Measurements from ENCODE around the gene PLD4. TPM values are rescaled to one million over a fixed set of nuclear protein-coding genes. Genes with fewer than 3 reads are reported as not detected.

The PLD4 gene
- polyA plus RNA-seq, 1 experiment: 0.01 TPM

- no peak overlapping the region for H3K4me3 ChIP-seq (ENCODE audit: low read depth, low read length)
- TF ChIP-seq, protein P1, sequence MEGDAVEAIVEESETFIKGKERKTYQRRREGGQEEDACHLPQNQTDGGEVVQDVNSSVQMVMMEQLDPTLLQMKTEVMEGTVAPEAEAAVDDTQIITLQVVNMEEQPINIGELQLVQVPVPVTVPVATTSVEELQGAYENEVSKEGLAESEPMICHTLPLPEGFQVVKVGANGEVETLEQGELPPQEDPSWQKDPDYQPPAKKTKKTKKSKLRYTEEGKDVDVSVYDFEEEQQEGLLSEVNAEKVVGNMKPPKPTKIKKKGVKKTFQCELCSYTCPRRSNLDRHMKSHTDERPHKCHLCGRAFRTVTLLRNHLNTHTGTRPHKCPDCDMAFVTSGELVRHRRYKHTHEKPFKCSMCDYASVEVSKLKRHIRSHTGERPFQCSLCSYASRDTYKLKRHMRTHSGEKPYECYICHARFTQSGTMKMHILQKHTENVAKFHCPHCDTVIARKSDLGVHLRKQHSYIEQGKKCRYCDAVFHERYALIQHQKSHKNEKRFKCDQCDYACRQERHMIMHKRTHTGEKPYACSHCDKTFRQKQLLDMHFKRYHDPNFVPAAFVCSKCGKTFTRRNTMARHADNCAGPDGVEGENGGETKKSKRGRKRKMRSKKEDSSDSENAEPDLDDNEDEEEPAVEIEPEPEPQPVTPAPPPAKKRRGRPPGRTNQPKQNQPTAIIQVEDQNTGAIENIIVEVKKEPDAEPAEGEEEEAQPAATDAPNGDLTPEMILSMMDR (IDR thresholded peaks at IDR 0.05; ENCODE audit: low read depth, low read length): no peak
- POLR2A ChIA-PET: interaction anchor here (1.3 kb wide), 1 partner anchor 38 kb away, joined by 3 read pairs; the partner anchor contains the start of gene CDCA4
- H3K27me3 ChIP-seq (ENCODE audit: control insufficient read depth, insufficient read depth, low read length): peaks cover 2% of the 10 kb centered on the region
- CTCF ChIA-PET: interaction anchor here (3.4 kb wide), 1 partner anchor 62 kb away, joined by 15 read pairs; no protein-coding TSS in a partner anchor
- no peak for DNase-seq (ENCODE audit: low read depth, low spot score)
- peaks cover 3% of the 10 kb centered on the region; the same call in 1 of the 2 replicates for H3K9me3 ChIP-seq (ENCODE audit: control insufficient read depth, insufficient read depth, low read length)
- H3K27ac ChIP-seq (ENCODE audit: low read depth, low read length): no peak overlapping the region
Measured at GRCh38 chr14:104982548-104983230, 58.0 kb downstream of the PLD4 start.

Other genes starting within 250 kb of the PLD4 start
- 14.9 and 18.9 TPM in 2 replicates for gene INF2, start 235.3 kb upstream of the PLD4 start, polyA plus RNA-seq (2011; rRNA removed)
- gene ADSS1, start 200.7 kb upstream of the PLD4 start, polyA plus RNA-seq (2011; rRNA removed): 2.8 and 4.2 TPM in 2 replicates
- 49.7 and 75.3 TPM in 2 replicates for gene SIVA1, start 171.7 kb upstream of the PLD4 start, polyA plus RNA-seq (2011; rRNA removed)
- gene AKT1, start 129.1 kb upstream of the PLD4 start, polyA plus RNA-seq (2011; rRNA removed): 104 and 129 TPM in 2 replicates
- 1.6 and 2.5 TPM in 2 replicates for gene ZBTB42, start 123.8 kb upstream of the PLD4 start, polyA plus RNA-seq (2011; rRNA removed)
- gene CEP170B, start 59.6 kb upstream of the PLD4 start, polyA plus RNA-seq (2011; rRNA removed): 4.2 and 4.3 TPM in 2 replicates
- gene AHNAK2, start 53.5 kb downstream of the PLD4 start, polyA plus RNA-seq (2011; rRNA removed): 10.0 and 10.5 TPM in 2 replicates
- gene CLBA1, start 60.9 kb downstream of the PLD4 start, polyA plus RNA-seq (2011; rRNA removed): 4.6 and 4.9 TPM in 2 replicates
- 6.8 and 7.8 TPM in 2 replicates for gene CDCA4, start 96.2 kb downstream of the PLD4 start, polyA plus RNA-seq (2011; rRNA removed)
- gene GPR132, start 140.6 kb downstream of the PLD4 start, polyA plus RNA-seq (2011; rRNA removed): 0.07 and 0.14 TPM in 2 replicates
- gene JAG2, start 243.9 kb downstream of the PLD4 start, polyA plus RNA-seq (2011; rRNA removed): 0.17 and 0.22 TPM in 2 replicates